ENCODE measurements around the gene DDX1.

Gene DDX1

DNA sequence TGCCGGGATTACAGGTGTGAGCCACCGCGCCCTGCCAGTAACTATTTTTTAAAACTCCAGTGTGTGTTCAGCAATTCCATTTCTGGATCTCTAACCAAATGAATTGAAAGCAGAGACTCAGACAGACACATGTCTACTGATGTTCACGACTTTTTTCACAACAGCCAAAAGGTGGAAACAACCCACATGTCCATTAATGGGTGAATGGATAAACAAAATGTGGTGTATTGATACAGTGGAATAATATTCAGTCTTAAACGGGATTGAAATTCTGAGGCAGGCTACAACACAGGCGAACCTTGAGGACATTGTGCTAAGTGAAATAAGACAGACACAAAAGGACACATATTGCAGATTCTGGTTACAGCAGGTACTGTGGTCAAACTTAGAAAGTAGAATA, 55.0 kb downstream of the DDX1 start:
- DNase-seq (ENCODE audit: low read depth): no peak

DNA sequence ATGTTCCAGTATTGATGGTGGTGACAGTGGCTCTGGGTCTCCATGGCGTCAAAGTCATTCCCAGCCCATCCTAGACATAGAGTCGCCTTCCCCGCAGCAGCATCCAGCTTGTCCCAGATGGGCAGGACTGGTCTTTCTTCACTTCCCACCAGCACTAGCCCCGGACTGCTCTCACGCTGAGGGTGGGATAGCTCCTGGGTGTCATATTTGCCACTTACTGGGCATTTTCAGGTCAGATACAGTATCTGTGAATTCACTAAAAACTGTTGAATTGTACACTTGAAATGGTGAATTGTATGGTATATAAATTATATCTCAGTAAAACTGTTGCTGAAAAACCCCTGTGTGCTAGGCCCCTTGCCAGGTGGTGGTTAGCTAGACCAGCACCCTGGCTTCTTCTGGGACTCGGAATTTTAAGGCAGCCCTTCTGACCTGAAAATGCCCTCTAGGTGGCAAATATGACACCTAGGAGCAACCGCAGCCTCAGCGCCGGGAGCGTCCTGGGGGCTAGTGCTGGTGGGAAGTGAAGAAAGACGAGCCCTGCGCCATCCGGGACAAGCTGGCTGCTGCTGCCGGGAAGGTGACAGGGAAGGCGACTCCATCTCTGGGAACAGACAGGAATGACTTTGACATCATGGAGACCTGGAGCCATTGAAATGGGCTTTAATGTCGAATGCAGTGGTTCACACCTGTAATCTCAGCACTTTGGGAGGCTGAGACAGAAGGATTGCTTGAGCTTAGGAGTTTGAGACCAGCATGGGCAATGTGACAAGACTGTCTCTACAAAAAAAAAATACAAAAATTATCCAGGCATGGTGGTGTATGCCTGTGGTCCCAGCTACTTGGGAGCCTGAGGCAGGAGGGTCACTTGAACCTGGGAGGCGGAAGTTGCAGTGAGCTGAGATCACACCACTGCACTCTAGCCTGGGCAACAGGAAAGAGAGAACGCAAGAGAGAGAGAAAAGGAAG, 56.2 kb downstream of the DDX1 start:
- DNase-seq (ENCODE audit: low read depth): no peak

DNA sequence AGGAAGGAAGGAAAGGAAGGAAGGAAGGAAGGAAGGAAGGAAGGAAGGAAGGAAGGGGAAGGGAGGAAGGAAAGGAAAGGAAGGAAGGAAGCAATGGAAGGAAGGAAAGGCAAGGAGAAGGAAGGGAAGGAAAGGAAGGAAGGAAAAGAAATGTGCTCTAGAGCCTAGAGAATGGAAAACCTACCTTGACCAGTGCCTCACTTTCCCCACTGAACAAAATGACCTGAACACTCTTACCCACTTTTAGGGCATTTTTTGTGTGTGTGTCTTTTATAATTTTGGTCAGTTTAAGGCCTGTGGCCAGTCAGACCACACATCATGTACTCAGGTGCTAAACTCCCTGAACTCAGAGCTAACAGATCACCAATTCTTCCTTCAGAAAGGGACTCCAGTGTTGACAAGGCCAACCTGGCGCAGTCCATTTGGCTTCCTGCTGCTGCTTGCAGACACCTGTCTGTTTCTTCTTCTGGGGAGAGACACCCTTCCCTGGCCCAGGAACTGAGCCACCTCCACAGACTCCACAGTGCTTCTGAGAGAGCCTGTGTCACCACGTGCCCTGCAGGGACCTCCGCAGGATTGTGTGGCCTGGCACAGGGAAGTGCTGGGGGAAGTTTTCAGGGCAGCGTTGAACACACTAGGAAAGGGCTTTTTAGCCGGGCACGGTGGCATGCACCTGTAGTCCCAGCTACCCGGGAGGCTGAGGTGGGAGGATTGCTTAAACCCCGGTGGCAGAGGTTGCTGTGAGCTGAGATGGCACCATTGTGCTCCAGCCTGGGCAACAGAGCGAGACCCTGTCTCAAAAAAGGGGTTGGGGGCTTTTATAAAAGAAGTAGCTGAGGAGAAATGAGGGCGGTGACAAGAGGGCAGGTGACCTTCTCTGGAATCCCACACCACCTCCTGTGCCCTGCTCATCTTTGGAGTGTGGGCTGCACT, 57.2 kb downstream of the DDX1 start:
- no peak for DNase-seq (ENCODE audit: low read depth)

DNA sequence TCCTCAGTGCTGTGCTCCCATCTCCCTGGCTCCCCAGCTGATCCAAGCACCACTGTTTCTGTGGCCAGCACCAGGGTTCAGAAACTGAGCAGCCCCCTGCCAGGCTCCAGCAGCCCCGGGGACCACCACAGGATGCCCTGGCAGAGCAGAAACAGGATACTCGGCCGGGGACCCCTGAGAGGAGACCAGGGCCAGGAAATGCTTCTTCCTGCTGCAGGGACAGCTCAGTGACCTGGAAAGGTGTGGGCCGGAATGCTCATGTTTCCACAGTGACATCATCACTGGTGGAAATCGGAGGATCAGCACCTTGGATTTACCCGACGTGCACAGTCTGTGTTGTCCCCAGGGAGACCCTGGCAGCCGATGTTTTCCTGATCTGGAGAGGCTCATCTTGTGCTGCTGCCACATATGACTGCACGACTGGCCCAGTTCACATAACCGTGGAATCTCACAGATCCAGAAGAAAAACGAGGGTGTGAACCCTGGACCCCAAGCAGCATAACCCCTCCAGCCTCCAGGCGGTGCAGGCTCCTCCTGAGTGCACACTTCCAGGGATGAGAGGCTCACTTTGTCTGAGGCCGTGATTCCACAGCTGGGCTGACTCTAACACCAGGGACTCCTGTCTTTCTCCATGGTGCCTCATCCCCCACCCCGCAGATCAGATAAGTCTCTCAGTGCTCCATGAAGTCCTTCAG, 58.0 kb downstream of the DDX1 start:
- DNase-seq (ENCODE audit: low read depth): no peak

DNA sequence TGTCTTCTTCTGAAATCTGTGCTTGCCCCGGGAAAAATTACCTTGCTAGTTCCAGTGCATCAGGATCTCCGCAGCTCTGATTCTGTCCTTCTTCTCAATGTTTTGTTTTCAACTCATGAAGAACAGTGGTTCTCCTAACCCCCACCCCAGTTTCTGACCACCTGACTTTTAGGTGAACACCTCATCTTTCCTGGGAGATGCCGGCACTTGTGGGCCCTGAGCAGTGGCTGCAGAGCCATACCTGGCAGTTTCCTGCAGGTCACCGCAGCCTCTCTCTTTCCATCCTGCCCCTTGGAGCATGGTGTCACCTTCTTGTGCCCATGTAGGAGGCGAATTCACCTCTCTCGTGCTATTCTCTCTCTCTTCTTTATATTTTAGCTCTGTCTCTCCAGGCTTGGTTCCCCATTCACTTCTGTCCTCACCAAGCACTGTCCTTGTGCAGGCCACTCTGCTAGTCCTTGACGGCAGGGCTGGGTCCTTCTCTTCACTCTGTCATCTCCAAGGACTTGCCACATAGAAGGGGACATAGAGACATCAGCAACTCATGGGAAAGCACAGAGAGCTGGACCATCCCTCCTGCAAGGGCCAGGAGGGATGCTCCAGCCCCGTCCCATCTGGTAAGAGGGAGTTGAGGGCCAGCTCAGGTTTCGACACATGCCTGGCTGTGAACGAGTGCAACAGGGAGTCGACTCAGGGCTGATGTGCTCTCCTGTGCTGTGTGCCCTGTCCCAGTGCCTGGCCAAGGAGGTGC, 59.1 kb downstream of the DDX1 start:
- no peak for DNase-seq (ENCODE audit: low read depth)

DNA sequence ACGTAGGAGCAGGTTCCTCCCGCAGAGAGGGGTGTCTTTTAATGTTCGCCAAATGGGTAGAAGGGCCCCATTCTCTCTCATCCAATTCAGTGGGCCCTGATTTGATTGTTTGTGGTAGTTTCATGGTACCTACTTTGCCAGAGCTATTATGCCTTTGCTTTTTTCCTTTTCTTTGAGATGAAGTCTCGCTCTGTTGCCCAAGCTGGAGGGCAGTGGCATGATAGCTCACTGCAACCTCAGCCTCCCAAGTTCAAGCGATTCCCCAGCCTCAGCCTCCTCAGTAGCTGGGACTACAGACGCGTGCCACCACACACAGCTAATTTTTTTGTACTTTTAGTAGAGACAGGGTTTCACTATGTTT, 59.7 kb downstream of the DDX1 start:
- DNase-seq (ENCODE audit: low read depth): no peak

DNA sequence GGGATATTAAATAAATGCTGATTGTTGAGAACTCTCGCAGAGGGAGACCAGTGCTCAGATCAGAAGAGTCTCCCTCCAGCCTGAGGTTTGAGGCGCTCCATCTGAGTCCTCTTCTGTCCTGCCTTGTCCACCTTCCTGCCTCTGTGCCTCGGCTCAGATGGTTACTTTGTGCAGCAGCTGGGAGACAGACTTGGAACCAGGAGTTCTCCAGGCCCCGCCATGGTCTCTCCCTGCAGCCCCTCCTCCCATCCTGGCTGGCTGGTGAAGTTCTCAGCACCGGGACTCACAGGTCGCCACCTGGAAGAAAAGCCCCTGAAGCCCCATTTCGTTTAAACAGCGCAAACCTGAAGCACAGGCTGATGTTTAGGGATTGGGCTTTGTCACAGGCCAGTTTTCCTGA, 60.6 kb downstream of the DDX1 start:
- no peak for DNase-seq (ENCODE audit: low read depth)

DNA sequence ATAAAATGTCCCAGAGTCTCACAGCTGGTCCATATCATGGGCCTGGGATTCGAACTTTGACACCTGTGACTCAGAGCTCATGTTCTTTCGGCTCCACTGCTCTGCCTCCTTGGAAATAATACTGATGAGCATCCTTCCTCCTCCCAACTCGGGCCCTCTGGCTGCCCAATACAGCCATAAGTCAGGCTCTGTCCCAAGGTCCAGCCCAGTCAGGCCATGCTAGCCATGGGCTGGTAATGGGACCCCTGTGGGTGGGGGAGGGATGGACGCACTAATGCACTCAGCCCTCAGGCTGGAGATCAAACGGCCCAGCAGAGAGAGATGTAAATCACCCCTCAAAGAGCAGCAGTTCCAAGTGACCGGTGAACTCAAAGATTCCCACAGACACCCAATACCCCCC, 61.1 kb downstream of the DDX1 start:
- no peak for DNase-seq (ENCODE audit: low read depth)

DNA sequence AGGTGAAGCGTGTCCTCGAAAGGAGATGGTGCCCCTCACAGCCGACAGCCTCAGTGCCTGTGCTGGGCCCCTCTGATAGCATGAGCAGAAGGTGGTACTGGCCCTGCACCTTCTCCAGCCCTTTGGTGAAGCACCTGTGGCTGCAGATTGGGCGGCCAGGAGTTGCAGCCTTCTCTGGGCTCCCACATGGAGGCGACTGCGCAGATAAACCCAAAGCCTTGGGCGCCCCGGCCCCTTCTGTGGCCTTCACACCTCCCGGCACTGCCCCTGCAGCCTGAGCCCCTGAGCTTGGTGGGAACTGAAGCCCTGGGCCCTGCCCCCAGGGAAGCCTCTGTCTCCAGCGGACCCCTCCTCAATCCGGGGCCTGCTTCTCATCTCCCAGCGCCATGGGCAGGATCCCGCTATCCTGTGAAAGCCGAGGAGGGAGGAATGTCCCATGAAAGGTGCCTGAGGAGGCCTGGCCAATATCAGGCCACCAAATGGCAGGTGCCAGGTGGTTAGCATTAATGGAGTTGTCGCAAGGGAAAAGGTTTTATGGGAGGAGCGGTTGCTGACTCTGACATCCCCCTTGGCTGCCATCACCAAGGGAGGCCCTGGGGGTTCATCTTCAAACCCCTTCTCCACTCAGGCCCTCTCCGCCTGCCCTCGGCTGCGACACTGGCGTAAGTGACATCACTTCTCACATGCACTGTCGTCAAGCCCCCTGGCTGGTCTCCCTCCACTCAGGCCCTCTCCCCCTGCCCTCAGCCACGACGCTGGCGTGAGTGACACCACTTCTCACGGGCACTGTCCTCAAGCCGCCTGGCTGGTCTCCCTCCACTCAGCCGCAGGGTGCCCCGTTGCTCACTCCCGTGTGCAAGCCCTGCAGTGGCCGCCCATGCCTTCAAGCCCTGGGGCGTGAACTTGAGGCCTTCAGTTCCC, 62.4 kb downstream of the DDX1 start:
- no peak for DNase-seq (ENCODE audit: low read depth)

DNA sequence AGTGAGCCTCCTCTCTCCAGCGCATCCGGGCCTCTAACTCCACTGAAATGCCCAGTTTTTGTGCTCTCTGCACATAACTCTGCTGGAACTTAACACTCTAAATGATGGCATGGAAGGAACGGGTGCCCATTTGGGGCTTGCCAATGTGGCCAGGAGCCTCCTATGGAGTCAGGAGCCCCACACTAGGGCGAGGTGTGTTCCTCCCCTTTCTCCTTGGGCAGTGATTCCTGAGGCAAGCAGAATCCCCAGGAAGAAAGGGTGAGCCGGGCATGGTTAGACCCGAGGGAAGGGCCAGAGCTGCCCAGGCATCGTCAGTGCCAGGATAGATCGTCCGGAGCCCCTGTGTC, 63.0 kb downstream of the DDX1 start:
- DNase-seq (ENCODE audit: low read depth): no peak

DNA sequence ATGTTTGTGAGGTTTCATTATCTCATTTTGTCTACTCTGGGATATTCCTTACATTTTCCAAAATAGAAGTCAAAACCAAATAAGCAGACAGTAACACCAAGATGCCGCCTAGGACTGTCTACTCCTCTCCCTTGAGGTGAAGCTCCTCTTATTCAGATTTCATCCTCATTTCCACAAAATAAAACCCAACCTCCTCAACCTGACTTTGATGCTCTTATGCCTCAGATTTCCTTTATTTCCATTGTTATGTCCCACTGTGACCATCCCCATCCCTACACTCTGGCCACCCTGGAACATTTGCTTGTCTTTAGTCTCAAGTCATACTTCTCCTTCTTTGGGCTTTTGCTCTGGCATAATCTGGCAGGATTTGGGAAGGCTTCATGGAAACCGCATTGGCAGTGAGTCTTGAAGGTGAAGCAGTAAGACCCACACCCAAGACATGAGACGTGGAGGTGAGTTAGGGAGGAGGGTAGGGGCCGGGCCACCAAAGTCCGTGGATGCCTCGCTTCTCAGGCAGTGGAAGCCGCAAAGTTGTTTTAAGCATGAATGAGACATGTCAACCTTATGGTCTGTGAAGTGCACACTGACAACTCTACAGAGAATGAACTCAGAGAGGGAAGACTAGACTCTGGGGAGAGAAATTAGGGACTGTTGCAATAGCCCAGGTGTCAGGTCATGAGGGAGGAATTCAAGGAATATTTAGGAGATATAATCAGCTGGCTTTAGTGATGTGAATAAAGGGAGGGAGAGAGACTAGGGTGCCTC, 63.6 kb downstream of the DDX1 start:
- no peak for DNase-seq (ENCODE audit: low read depth)

DNA sequence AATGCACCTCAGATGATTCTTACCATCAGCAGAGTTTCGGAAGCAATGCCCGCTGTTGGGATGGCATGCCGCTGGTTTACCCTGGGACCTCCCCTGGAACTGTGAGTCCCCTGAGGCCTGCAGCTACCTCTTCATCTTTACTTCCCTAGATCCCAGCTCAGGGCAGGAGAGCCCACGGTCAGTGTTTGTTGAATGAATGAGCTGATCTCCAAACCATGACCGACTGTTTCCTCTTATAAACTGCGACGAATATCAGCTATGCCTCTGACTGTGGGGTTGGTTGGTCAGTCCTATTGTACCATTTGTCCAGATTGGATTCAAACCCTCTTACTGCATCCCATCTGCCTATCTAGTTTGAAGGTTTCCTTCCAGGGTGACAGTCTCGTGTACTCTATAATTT, 64.4 kb downstream of the DDX1 start:
- DNase-seq (ENCODE audit: low read depth): no peak

DNA sequence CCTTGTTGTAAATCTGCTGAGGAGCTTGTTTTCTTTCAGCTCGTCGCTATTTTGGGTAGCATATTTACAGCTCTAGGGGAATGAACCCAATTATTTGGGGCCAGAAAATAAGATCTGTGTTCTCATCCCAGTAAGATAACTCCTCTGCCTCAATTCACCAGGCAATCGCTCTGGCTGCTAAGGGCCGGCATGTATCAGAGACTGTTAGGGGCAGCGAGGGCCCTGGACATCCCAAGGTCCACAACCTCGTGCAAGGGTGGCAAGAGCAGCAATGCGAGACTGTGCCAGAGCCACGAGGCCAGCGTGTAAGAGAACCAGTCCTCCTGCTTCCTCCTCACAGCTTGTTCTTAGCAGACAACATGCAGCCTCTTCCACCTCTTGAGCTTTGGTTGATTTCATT, 66.1 kb downstream of the DDX1 start:
- DNase-seq (ENCODE audit: low read depth): no peak

DNA sequence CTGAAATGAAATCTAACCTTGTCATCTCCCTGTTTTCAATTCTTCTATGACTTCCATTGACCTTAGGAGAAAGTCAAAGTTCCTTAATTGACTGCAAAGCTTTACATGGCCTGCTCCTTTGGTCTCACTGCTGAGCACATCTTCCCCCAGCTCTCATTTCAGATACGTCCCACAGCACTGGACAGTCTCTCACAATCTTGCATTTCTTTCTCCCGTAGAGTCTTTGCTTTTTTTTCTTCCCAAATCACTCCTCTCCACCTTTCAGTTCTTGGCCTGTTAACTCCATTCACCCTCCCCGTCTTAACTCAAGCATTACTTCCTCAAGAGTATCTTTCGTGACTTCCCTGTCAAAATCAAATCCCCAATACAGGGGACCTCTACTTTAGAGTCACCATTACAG, 67.2 kb downstream of the DDX1 start:
- no peak for DNase-seq (ENCODE audit: low read depth)

DNA sequence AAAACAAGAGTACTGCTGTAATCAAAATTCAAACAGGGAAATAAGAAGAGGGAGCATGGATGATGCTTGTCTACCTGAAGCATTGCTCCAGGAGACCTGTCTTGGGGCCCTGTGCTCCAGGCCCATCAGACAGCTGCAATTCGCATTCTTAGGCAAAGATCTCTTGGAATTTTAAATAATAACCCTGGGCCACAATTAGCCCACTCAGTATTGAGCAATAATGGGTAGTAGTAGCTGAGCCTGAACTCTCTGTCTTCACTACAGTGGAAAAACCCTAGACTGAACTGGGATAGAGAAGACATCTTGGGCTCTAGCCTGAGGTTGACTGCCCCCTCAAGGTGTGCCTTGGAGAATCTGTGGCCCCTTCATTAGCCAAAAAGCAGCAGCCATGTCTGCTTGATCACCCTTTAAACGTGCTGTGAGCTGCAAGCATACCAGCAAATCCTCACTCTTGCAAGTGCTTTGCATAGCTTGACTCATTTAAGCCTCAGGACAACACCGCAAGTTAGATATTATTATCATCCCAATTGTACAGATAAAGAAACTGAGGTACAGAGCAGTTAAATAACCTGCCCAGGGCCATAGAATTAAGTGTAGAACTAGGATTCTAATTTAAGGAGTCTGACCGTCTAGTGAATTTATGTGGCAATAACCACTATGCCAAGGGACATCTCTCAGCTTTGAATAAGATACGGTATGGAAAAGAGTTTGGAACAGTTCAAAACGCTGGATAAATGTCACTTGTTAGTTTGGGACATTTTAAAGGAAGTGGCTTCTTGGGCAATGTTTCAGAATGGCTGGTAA, 69.0 kb downstream of the DDX1 start:
- DNase-seq (ENCODE audit: low read depth): no peak

DNA sequence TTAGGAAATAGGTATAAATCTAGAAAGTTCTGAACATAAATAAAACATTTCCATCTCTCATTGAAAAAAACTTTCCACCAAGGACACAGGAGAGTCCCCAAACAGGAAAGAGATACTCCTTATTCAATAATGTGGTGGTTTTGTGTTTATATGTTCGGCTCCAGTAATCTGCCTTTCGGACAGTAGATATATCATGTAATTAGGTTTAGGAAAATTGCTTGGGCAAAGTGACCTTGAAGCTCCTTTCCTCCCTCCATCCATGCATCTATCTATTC, 69.6 kb downstream of the DDX1 start:
- DNase-seq (ENCODE audit: low read depth): no peak

DNA sequence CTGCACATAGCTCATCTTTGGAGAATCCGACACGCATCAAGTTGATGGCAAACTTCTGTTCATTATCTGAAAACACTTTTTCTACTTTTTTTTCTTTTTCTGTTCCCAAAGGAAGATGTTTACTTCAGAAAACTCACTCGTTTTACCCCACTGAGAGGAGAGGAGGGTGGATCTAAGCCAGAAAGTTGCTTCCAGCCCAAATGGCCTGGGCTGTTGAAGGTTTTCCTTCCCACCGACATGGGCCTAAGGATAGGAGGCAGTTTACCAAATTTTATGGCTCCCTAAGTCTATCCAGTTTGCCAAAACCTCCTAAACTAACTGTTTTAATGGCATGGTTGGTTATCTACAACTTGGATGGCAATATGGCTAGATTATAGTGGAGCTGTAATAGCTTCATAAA, 70.4 kb downstream of the DDX1 start:
- DNase-seq (ENCODE audit: low read depth): no peak

DNA sequence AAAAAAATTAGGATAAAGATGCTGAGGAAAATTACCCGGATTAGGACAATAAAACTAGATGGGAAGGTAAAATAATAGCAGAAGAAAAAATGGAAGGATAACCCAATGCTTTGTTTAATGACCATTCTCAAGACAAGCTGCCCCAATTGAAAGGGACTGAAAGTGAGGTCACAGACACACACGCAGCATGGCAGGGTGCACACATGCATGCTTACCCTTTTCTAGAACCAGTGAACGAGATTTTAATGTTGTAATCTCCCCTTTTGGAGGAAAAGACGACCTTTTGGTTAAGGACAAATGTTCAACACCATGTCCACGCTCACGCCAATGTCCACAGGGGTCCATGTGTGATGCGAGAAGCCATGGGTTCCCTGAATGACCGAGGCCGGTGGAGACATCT, 70.9 kb downstream of the DDX1 start:
- no peak for DNase-seq (ENCODE audit: low read depth)

DNA sequence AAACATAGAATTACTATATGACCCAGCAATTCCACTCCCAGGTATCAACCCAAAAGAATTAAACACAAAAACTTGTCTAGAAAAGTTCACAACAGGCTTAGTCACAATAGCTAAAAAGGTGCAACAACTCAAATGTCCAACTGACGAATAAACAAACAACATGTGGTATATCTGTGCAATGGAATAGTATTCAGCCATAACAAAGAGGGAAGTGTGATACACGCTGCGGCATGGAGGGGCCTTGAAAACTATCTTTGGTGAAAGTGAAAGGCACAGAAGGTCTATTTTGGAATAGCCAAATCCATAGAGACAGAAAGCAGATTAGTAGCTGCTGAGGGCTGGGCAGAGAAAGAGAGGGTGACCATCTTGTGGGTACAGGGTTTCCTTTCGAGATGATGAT, 72.1 kb downstream of the DDX1 start:
- DNase-seq (ENCODE audit: low read depth): no peak
